ENCODE results near the gene BRICD5. TPM values are rescaled to one million over a fixed set of nuclear protein-coding genes. Genes with fewer than 3 reads are reported as not detected.

The BRICD5 gene
- total and polyA plus RNA-seq, 7 experiments from 2014 or later, result 0.22 to 44.3 (median 14.3) TPM; not detected in 1

- H3K9me3 ChIP-seq (ENCODE audit: control insufficient read depth in 2 of 3, low read length in 3 of 3), result no peaks in the 10 kb centered on the region
- intact Hi-C loops (cut with micrococcal nuclease), result no loop called here
- H3K4me1 ChIP-seq (ENCODE audit: control insufficient read depth in 2 of 2, insufficient read depth in 2 of 2, low read length in 2 of 2), result peaks cover 0 to 8% of the 10 kb centered on the region in 2 donors
- ChIA-PET POLR2A (interaction anchor here (0.6 kb wide), 1 partner anchor 203 kb away, joined by 4 read pairs; no protein-coding TSS in a partner anchor), CTCF (interaction anchor here (1.3 kb wide), 1 partner anchor 52 kb away, joined by 3 read pairs; the partner anchor contains the start of gene ECI1)
- Mint-ChIP-seq H3K27me3 (peaks cover 14 to 50% (median 16%) of the 10 kb centered on the region in 5 donors), H3K4me1 (peaks cover 0 to 10% (median 5%) of the 10 kb centered on the region in 7 donors), H3K27ac (no peak overlapping the region), H3K4me3 (no peak overlapping the region), H3K9me3 (no peaks in the 10 kb centered on the region), H3K36me3 (no peaks in the 10 kb centered on the region)
- ATAC-seq (no peak), DNase-seq (no peak)
- no peaks in the 10 kb centered on the region for H3K36me3 ChIP-seq (ENCODE audit: control insufficient read depth in 2 of 3, insufficient read depth in 3 of 3, low read length in 3 of 3)
- H3K27ac ChIP-seq (ENCODE audit: low read depth, low read length), result no peak overlapping the region
- H3K27me3 ChIP-seq (ENCODE audit: control insufficient read depth in 2 of 2, insufficient read depth in 2 of 2, low read length in 2 of 2), result peaks cover 6 to 11% of the 10 kb centered on the region in 2 donors
- no peak overlapping the region for H3K4me3 ChIP-seq (ENCODE audit: low read length)
These were observed 11.6 kb downstream of the BRICD5 start for GRCh38 chr16:2199095-2199494.

- H3K36me3 ChIP-seq (ENCODE audit: control insufficient read depth in 2 of 3, insufficient read depth in 3 of 3, low read length in 3 of 3), result no peaks in the 10 kb centered on the region
- H3K4me1 ChIP-seq (ENCODE audit: control insufficient read depth in 2 of 2, insufficient read depth in 2 of 2, low read length in 2 of 2), result peaks cover 0 to 8% of the 10 kb centered on the region in 2 donors
- no peak overlapping the region for H3K27ac ChIP-seq (ENCODE audit: low read depth, low read length)
- peaks cover 6 to 11% of the 10 kb centered on the region in 2 donors for H3K27me3 ChIP-seq (ENCODE audit: control insufficient read depth in 2 of 2, insufficient read depth in 2 of 2, low read length in 2 of 2)
- CTCF ChIA-PET, result interaction anchor here (1.1 to 1.3 kb wide), 2 partner anchors 53 to 304 kb away, joined by 3 to 5 read pairs; partner anchors contain the start of gene ECI1
- H3K9me3 Mint-ChIP-seq, result no peaks in the 10 kb centered on the region
- DNase-seq (no peak), ATAC-seq (no peak)
- no peaks in the 10 kb centered on the region for H3K36me3 Mint-ChIP-seq
- POLR2A ChIA-PET, result interaction anchor here (0.7 kb wide), 1 partner anchor 26 kb away, joined by 3 read pairs; no protein-coding TSS in a partner anchor
- H3K27ac Mint-ChIP-seq, result peak overlapping the region in 2 of 9 donors; percentile 31
- peak overlapping the region in 8 of 10 donors; percentile 51 to 84 (median 62) for H3K4me3 Mint-ChIP-seq
- peaks cover 14 to 48% (median 16%) of the 10 kb centered on the region in 5 donors for H3K27me3 Mint-ChIP-seq
- intact Hi-C loops (cut with micrococcal nuclease), result no loop called here
- H3K4me1 Mint-ChIP-seq, result peaks cover 0 to 6% (median 4%) of the 10 kb centered on the region in 7 donors
- H3K4me3 ChIP-seq (ENCODE audit: low read length), result no peak overlapping the region
- H3K9me3 ChIP-seq (ENCODE audit: control insufficient read depth in 2 of 3, low read length in 3 of 3), result no peaks in the 10 kb centered on the region
These were observed 12.4 kb downstream of the BRICD5 start for GRCh38 chr16:2198283-2198682.

GRCh38 chr16:2197765-2198164 is 12.9 kb downstream of the BRICD5 start:
- peaks cover 0 to 6% (median 4%) of the 10 kb centered on the region in 7 donors for H3K4me1 Mint-ChIP-seq
- peak overlapping the region in 2 of 9 donors; percentile 31 for H3K27ac Mint-ChIP-seq
- POLR2A ChIA-PET, result interaction anchor here (0.7 kb wide), 1 partner anchor 26 kb away, joined by 3 read pairs; no protein-coding TSS in a partner anchor
- H3K36me3 ChIP-seq (ENCODE audit: control insufficient read depth in 2 of 3, insufficient read depth in 3 of 3, low read length in 3 of 3), result no peaks in the 10 kb centered on the region
- H3K4me3 ChIP-seq (ENCODE audit: low read length), result no peak overlapping the region
- no peaks in the 10 kb centered on the region for H3K36me3 Mint-ChIP-seq
- peaks cover 6 to 11% of the 10 kb centered on the region in 2 donors for H3K27me3 ChIP-seq (ENCODE audit: control insufficient read depth in 2 of 2, insufficient read depth in 2 of 2, low read length in 2 of 2)
- H3K9me3 Mint-ChIP-seq, result no peaks in the 10 kb centered on the region
- peaks cover 0 to 8% of the 10 kb centered on the region in 2 donors for H3K4me1 ChIP-seq (ENCODE audit: control insufficient read depth in 2 of 2, insufficient read depth in 2 of 2, low read length in 2 of 2)
- H3K4me3 Mint-ChIP-seq, result peak overlapping the region; percentile 28 to 84 (median 58)
- DNase-seq (no peak), ATAC-seq (no peak)
- H3K9me3 ChIP-seq (ENCODE audit: control insufficient read depth in 2 of 3, low read length in 3 of 3), result no peaks in the 10 kb centered on the region
- no peak overlapping the region for H3K27ac ChIP-seq (ENCODE audit: low read depth, low read length)
- CTCF ChIA-PET, result interaction anchor here (1.1 to 1.3 kb wide), 2 partner anchors 53 to 305 kb away, joined by 3 to 5 read pairs; partner anchors contain the start of gene ECI1
- intact Hi-C loops (cut with micrococcal nuclease), result no loop called here
- H3K27me3 Mint-ChIP-seq, result peaks cover 14 to 48% (median 16%) of the 10 kb centered on the region in 5 donors

- no peaks in the 10 kb centered on the region for H3K9me3 Mint-ChIP-seq
- DNase-seq, result no peak
- CTCF ChIA-PET, result interaction anchor here (1.1 kb wide), 1 partner anchor 305 kb away, joined by 5 read pairs; no protein-coding TSS in a partner anchor
- peak overlapping the region in 9 of 10 donors; percentile 43 to 84 (median 61) for H3K4me3 Mint-ChIP-seq
- Histone ChIP-seq H3K9me3 (ENCODE audit: control insufficient read depth in 2 of 3, low read length in 3 of 3) (no peaks in the 10 kb centered on the region), H3K27me3 (ENCODE audit: control insufficient read depth in 2 of 2, insufficient read depth in 2 of 2, low read length in 2 of 2) (peaks cover 6 to 11% of the 10 kb centered on the region in 2 donors), H3K36me3 (ENCODE audit: control insufficient read depth in 2 of 3, insufficient read depth in 3 of 3, low read length in 3 of 3) (no peaks in the 10 kb centered on the region), H3K4me3 (ENCODE audit: low read length) (no peak overlapping the region), H3K27ac (ENCODE audit: low read depth, low read length) (no peak overlapping the region), H3K4me1 (ENCODE audit: control insufficient read depth in 2 of 2, insufficient read depth in 2 of 2, low read length in 2 of 2) (peaks cover 0 to 8% of the 10 kb centered on the region in 2 donors)
- peaks cover 14 to 48% (median 16%) of the 10 kb centered on the region in 5 donors for H3K27me3 Mint-ChIP-seq
- intact Hi-C loops (cut with micrococcal nuclease), result no loop called here
- H3K27ac Mint-ChIP-seq, result no peak overlapping the region
- no peaks in the 10 kb centered on the region for H3K36me3 Mint-ChIP-seq
- POLR2A ChIA-PET, result no interaction called here
- no peak for ATAC-seq
- peaks cover 0 to 6% (median 4%) of the 10 kb centered on the region in 7 donors for H3K4me1 Mint-ChIP-seq
These were observed 13.6 kb downstream of the BRICD5 start for GRCh38 chr16:2196981-2197511.

- no peaks in the 10 kb centered on the region for H3K9me3 ChIP-seq (ENCODE audit: control insufficient read depth in 2 of 3, low read length in 3 of 3)
- no peak within 1 kb of the TSS for H3K27ac ChIP-seq (ENCODE audit: low read depth, low read length)
- ATAC-seq (peak; percentile 59), DNase-seq (peak in 1 of 9 donors; percentile 56)
- H3K36me3 Mint-ChIP-seq, result no peaks in the 10 kb centered on the region
- POLR2A ChIA-PET, result interaction anchor here (0.5 to 2.4 kb wide), 3 partner anchors 8 to 55 kb away, joined by 5 to 9 read pairs (median 8); partner anchors contain the start of genes ECI1 and MLST8
- no peak within 1 kb of the TSS for H3K4me3 ChIP-seq (ENCODE audit: low read length)
- CTCF ChIA-PET, result interaction anchor here (0.7 to 3.7 kb wide), 2 partner anchors 34 to 55 kb away, joined by 3 to 32 read pairs; partner anchors contain the start of gene ECI1
- H3K4me1 ChIP-seq (ENCODE audit: control insufficient read depth in 2 of 2, insufficient read depth in 2 of 2, low read length in 2 of 2), result peaks cover 0 to 8% of the 10 kb centered on the region in 2 donors
- no peaks in the 10 kb centered on the region for H3K9me3 Mint-ChIP-seq
- peaks cover 6 to 11% of the 10 kb centered on the region in 2 donors for H3K27me3 ChIP-seq (ENCODE audit: control insufficient read depth in 2 of 2, insufficient read depth in 2 of 2, low read length in 2 of 2)
- intact Hi-C loops (cut with micrococcal nuclease), result no loop called here
- peaks cover 0 to 6% (median 4%) of the 10 kb centered on the region in 7 donors for H3K4me1 Mint-ChIP-seq
- H3K27me3 Mint-ChIP-seq, result peaks cover 14 to 45% (median 16%) of the 10 kb centered on the region in 5 donors
- H3K4me3 Mint-ChIP-seq, result peak within 1 kb of the TSS in 9 of 10 donors; percentile 43 to 84 (median 61)
- H3K27ac Mint-ChIP-seq, result no peak within 1 kb of the TSS
- no peaks in the 10 kb centered on the region for H3K36me3 ChIP-seq (ENCODE audit: control insufficient read depth in 2 of 3, insufficient read depth in 3 of 3, low read length in 3 of 3)
These were observed 14.3 kb downstream of the BRICD5 start, which contains the start of gene CASKIN1 for GRCh38 chr16:2196162-2196980. CASKIN1 (minus strand) TSS chr16:2196605; CDS start chr16:2196432, 173 bp downstream.
